GM12874 (cell line): Measurements from ENCODE around the gene GALR3.

Experiments
- TF ChIP-seq, protein P1 (sequence below): IDR thresholded peaks from 2 replicates; pipeline ENCODE4 v1.5.1; 2011; ENCODE audit warnings: low read depth, mild to moderate bottlenecking, control low read depth, low read length, moderate library complexity; ENCODE audit not compliant: insufficient read depth

The GALR3 gene

DNA sequence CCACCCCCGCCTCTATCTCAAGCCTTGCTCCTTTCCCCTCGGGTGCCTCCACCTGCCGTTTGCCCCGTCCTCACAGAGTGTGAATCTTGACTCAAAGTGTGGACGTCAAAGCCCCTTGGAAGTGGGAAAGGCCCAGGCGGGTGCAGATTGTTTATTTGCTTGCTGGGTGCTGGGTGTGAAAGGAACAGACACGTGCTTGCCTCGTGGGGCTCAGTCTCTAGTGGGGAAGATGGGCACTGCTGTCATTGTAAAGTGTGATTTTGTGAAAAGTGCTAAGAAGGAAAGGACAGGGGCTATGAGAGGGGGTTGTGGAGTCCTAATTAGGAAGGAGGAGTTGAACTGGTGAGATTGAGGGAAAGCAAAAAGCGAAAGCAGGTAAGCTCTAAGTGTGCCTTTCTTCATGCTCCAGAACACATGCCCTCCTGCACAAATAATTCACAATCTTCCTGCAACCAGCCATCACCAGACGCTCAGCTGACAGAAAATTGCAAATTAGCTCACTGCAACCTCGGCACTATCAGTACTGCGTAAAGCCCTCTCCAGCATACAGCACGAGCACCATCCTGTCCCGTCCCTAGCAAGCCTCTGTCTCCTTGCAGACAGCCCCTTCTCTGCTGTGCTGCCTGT lies 25.2 kb upstream of the GALR3 start:
- TF ChIP-seq, protein P1, sequence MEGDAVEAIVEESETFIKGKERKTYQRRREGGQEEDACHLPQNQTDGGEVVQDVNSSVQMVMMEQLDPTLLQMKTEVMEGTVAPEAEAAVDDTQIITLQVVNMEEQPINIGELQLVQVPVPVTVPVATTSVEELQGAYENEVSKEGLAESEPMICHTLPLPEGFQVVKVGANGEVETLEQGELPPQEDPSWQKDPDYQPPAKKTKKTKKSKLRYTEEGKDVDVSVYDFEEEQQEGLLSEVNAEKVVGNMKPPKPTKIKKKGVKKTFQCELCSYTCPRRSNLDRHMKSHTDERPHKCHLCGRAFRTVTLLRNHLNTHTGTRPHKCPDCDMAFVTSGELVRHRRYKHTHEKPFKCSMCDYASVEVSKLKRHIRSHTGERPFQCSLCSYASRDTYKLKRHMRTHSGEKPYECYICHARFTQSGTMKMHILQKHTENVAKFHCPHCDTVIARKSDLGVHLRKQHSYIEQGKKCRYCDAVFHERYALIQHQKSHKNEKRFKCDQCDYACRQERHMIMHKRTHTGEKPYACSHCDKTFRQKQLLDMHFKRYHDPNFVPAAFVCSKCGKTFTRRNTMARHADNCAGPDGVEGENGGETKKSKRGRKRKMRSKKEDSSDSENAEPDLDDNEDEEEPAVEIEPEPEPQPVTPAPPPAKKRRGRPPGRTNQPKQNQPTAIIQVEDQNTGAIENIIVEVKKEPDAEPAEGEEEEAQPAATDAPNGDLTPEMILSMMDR, result no peak

DNA sequence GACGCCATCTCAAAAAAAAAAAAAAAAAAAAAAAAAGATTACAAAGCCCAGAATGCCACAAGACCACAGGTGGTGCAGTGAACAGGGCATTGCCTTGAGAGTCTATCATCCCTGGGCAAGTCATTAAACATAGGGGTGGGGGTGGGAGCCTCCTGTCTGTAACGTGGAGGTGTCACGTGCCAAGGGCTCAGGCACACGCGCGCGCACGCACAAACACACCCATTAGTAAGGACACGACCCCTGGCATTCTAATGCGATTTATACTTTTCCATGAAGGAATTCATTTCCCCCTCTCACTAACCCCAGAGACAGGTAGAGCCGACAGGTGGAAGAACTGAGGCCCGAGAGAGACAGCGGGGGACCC lies 21.3 kb upstream of the GALR3 start:
- TF ChIP-seq, protein P1, result no peak

DNA sequence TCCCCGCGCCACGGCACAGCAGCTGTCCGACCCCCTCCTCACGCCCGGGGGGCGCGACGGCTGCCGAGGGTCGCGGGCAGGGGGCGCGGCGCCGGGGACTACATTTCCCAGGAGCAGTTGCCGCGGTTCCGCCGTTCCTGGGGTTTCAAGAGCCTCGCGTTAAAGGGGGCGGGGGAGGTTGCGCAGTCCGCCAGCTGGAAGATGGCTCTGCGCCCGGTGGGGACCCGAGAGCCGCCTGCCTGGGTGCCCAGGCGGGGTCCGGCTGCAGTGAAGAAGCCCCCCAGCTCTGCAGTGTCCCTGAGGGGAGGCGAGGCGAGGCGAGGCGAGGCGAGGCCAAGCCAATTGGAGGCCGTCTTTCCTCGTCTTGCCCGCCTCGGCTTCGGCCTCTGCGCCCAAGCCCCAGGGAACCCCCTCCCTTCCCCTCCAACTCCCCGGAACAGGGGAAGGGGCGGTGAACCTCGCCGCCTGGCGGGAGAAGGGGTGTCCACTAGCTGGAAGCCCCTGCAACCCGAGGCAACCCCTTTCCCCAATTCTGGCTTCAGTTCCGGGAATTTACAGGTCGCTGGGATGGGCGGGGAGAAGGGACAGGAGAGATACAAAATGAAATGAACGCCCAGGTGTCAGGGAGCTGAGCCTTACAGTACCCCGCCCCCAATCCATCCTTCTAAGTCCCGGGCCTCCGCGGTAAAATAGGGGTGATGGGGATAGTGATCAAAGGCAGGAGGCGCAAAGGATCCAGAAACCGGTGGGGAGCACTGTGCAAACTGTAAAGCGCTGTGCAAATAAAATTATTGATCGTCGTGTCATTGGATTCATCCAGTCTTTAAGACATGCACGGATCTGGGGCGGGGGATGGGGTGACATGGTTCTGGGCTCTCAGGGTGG lies 20.6 kb upstream of the GALR3 start:
- TF ChIP-seq, protein P1, result no peak

DNA sequence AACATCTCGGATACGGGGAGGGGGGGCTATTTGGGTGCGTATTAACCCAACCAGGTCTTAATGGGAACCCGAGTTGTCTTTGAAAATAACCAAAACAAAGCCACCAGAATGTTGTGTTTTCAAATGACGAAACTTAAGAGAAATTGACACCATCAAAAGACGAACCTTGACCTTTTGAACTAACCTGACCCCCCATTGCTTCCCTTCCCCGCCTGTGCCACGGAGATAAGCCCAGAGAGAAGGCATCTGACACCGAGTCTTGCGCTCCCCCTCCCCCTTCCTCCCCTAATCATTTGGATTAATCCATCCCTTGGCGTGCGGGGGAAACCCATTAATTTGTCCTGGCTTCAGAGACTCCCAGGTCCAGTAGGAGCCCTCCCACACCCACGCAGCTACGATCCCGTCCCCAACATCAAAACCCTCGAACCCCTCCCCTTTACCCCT lies 20.0 kb upstream of the GALR3 start:
- TF ChIP-seq, protein P1, result no peak

DNA sequence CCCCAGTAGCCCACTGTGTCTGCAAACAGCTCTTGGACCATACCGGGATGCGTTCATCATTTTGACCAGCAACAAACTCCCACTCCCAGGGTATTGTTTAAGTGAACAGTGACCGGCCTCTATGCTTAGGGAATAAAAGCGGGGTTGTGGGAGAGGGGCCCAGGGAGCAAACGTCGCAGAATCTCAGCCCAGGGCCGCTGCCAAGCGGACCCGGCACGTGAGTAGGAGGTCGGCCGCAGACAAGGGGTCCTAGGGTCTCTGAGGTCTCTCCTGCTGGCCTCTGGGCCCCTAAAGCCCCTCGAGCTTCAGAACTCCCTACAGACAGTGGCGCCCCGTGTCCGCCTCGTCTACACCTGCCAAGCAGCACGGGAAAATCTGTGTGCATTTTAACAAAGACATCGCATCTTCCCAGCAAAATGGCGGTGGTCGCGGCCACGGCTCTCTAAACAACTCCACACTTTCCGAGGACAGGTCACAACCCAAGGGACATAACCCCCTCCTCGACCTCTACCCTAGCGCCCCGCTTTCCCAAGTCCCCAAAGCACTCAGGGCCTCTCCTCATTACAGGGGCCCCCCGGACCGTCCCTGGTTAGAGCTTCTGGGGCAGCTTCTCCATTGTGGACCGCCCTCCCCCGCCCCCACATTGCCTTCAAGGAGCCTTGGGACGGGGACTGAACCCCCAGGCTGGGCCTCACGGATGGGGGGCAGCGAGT lies 19.4 kb upstream of the GALR3 start:
- TF ChIP-seq, protein P1, result no peak

DNA sequence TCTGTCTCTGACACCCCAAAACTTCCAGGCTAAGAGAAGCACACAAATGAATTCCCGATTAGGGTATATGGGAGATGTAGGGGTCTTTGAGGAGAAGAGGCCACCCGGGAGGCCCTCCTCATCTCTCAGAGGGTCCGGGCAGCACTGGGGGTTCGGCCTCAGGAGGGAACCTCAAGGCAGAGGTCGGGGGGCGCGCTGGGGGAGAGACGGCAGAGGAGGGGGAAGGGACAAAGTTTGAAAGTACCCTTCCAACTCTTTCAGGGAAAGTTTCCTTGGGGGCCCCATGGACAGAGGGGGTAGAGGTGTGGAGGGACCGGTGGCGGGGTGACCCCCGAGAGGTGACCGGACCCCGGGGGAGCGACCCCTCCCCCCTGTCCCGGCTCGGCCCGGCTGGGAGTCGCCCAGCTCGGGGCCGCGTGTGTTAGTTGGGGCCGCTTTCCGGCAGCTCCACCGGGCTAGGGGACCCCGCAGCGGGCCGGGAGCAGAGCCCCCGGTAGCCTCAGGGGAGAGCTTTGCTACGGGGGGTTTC lies 18.8 kb upstream of the GALR3 start:
- TF ChIP-seq, protein P1, result no peak
